NCI-H2227 (cell line): ENCODE measurements around the gene CAMSAP2.

Source experiments
- DNase-seq: peaks from one replicate; lab custom pipeline; 2025; ENCODE audit not compliant: unreplicated experiment; lab: John Stamatoyannopoulos, UW

Gene CAMSAP2

DNA sequence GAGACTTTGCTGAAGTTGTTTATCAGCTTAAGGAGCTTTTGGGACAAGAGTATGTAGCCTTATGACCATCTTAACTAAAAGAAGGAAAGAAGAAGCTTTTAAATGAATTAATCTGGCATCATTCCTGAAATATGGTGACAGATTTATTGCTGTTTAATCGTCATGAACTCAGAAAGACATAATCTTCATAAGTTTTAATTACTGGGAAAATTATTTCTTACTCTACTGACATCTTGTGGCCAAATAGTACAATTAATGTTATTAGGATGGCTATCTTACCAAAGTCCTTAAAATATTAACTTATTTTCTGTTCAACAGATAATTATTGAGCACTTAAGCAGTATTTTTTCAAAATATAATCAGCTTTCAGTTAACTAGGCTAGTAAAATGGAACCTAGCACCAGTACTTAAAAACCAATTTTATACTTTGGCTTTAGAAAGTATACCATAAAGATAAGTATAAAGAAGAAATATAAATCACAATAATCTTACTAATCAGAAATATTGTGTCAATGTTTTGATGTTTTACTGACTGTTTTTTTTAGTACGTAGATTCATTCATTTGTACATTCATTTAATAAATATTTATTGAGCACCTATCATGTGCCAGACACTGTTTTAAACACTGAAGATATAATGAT, 99.4 kb downstream of the CAMSAP2 start:
- peak; percentile 16 for DNase-seq

GRCh38 chr1:200838676-200839445, 100.2 kb downstream of the CAMSAP2 start:
- no peak for DNase-seq

DNA sequence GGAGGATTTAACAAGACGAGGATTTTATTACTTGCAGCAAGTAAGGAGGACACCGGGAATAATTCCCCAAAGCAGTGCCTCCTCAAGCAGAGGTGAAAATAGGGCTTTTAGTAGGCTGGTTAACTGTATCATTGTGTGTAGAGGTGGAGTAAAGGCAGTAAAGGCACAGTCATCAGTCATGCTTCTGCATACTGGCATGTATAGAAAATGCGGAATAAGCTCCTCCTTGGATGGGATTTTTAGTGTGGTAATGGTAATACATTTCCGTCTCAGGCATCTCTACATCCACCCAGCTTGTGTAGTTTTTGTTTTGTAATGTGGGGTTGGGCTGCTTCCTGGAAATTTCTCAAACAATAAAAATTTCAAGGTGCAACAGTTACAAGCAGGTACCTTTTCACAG, 106.7 kb downstream of the CAMSAP2 start:
- no peak for DNase-seq

DNA sequence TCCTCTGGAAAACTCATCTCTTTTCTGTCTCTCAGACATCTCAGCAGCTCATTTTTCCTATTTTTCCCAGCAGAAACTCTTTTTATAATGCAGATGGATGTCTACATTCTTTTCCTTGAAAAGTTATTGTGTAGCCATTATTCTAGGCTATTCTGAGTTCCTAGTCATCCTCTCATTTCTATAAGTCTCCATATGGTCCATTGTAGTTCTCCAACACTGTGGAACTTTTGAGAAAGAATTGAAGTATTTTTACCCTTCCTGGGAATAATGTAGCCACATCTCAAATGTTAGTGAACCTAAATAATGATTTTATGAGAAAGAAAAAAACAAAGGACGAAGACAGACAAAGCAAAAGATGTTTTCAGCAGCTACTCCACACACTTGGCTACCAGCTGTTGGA, 107.7 kb downstream of the CAMSAP2 start:
- DNase-seq, result no peak

- DNase-seq, result no peak
Measured at GRCh38 chr1:200849430-200849829, 110.7 kb downstream of the CAMSAP2 start.

DNA sequence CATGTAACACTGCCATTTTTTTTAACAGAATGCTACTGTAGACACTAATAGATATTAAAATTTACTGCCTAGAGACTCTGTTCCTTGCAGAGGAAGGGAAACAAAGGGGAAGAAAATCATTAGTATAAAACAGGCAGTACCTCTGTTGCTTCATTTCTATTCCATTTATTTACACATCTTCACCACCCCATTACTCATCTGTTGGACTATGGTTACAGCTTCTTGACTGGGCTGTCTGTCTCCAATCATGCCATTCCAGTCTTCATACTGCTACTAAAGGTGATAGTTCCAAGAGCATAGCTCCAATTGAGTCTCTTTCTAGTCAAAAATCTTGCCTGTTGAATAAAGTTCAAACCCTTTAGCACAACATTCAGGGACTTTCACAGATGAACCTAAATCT, 111.9 kb downstream of the CAMSAP2 start:
- DNase-seq, result no peak

- no peak for DNase-seq
Measured at GRCh38 chr1:200856716-200857357, 118.1 kb downstream of the CAMSAP2 start.

DNA sequence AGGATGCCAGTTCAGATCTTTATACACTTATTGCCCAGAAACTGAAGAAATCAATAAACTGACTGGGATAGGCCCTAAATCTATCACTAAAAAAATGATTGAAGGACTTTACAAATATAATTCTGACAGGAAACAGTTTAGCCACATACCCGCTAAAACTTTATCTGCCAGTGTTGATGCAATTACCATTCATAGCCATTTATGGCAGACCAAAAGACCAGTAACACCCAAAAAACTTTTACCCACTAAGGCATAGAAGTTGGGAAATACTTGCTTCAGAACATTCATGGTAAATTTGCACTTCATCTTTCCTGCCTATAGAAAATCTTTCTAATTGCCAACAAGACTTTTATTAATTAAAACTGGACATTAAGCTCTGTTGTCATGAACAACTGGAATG, 119.1 kb downstream of the CAMSAP2 start:
- no peak for DNase-seq

DNA sequence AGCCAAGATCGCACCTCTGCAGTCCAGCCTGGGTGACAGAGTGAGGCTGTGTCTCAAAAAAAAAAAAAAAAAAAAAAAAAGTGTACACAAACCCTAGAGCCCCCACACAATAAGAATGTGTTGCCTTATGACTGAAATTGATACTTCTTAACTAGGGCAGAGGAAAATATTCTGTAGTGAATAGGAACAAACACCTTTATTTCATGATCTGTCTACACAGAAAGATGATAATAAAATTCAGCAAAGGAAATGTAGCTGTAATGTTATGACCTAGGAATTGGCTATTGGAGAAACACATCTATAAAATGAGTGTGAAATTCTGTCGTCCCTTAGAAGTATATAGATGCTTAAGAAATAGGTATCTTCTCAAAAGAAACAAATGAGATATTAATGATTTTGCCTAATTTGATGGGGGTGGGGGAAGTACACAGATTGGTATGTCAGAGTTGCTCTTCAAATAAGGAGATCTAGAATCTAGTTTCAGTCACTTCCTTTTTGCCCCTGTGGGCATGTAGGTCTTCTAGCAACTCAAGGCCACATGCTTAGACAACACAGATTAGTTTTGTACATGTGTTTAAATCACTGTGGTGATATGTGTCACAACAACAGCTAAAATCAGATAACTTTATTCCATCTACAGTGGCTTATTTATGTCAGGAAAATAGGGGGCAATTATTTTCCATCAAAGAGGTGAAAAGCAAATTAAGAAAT, 123.4 kb downstream of the CAMSAP2 start:
- no peak for DNase-seq

GRCh38 chr1:200862713-200863415, 124.2 kb downstream of the CAMSAP2 start:
- DNase-seq, result no peak

DNA sequence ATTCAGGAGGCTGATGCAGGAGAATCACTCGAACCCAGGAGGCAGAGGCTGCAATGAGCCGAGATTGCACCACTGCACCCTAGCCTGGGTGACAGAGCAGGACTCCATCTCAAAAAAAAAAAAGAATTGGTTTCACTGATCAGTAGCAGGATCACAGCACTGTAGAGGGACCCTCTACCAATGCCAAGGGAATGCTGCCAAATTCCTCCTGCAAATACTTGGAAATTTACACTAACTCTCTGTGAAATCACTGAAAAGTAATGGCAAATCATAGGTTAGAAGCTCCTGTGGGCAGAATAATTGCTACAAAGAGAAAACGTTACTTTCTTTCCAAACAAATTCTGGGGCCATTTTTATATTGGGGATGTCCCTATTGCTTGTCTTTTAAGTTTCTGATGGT, 127.4 kb downstream of the CAMSAP2 start:
- no peak for DNase-seq

DNA sequence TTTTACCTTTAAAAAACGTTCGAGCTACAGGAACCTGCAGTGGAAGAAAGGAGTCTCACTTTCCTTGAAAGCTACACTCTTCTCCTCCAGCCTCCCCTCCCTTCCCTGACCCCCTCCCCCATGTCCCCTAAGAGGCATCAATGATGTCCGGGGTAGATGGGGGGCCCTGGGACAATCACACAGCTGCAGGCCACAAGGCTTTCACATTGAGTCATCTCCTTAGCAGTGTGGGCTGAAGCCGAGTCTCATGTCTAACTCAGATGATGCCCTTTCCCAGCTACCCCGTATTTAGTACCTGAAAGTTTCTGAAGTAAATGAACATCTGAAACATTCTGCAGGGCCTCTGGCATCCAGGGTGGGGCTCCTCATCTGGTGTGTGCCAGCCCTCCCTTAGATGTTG, 127.8 kb downstream of the CAMSAP2 start:
- no peak for DNase-seq

GRCh38 chr1:200867018-200867811, 128.5 kb downstream of the CAMSAP2 start:
- DNase-seq, result no peak

DNA sequence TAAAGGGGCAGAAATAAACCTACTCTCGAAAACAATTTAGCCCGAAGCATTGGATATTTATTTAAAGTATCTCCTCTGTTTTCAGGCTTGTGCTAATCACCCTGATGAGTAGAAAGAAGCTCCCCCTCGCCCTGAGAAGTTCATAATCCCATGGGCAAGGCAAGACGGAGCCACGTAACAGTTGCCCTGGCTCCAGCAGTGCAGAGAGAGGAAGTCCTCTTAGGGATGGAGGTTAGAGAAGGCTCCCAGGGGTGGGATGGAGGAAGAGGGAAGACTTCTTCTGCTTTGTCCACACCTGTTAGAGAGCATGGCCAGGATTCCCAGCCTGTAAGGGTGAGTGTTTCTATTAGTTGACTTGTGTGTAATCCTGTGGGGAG, 130.7 kb downstream of the CAMSAP2 start:
- DNase-seq, result no peak

DNA sequence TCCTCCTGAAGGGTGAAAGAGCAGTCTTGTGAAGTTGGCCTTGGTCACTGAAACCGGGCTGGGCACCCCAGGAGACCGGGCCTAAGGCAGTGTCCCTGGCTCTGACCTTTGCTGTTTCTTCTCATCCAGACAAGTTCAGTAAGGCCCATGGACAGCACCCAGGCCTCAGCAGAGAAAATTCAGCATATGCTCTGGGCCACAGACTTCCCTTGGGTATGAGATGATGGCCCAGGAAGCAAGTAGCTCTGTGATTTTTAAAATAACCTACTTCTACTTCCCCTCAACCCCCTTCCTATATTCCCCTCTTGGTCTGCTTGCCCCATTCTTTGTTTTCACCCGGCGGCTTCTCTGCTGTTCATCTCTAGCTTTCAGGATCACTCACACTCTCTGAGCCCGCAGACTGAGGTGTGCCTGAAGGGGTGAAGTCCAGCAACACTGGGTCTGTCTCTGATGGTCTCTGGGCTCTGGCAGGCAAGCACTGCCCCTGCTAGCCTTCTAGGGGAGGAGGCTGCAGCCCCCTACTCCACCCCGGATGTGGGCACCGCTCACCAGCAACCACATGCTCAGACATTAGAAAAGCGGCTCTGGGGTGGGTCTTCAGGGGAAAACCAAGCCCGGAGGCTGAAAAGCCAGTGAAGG, 131.2 kb downstream of the CAMSAP2 start:
- DNase-seq, result no peak

DNA sequence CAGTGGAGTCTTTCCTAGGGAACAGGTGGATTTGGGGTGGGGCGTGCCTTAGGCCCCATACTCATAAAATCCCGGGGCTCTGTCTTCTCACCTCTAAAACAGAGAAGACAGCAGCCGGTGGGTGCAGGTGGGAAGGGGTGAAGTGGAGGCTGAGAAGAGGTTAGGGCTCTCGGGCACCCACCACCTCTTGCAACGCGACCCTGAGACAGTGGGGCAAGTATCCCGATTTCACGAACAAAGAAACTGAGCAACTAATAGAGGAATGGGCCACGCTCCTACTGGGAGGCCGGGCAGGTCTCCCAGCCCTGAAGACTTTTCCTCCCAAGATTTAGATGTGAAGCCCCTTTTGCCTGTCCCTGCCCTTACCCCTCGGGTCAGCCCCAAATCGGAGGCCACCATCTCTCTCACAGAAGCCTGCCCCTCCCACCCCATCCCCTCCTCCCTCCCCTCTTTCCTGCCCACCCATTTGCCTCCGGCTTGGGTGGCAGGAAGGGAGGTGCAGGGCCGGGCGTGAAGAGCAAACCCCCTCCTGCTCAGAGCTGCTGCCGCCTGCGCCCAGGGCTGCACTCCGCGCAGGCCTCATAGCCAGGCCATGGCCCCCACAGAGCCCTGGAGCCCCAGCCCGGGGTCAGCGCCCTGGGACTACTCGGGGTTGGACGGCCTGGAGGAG, 133.9 kb downstream of the CAMSAP2 start, which contains the start of gene GPR25:
Gene GPR25, plus strand, starts transcription at position 536 of the 670 bp plus-strand sequence. Its CDS starts 57 bp downstream, at position 593.
- no peak for DNase-seq

DNA sequence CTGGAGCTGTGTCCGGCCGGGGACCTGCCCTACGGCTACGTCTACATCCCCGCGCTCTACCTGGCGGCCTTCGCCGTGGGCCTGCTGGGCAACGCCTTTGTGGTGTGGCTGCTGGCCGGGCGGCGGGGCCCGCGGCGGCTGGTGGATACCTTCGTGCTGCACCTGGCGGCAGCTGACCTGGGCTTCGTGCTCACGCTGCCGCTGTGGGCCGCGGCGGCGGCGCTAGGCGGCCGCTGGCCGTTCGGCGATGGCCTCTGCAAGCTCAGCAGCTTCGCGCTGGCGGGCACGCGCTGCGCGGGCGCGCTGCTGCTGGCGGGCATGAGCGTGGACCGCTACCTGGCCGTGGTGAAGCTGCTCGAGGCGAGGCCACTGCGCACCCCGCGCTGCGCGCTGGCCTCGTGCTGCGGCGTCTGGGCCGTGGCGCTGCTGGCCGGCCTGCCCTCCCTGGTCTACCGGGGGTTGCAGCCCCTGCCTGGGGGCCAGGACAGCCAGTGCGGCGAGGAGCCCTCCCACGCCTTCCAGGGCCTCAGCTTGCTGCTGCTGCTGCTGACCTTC, 134.5 kb downstream of the CAMSAP2 start:
- no peak for DNase-seq

DNA sequence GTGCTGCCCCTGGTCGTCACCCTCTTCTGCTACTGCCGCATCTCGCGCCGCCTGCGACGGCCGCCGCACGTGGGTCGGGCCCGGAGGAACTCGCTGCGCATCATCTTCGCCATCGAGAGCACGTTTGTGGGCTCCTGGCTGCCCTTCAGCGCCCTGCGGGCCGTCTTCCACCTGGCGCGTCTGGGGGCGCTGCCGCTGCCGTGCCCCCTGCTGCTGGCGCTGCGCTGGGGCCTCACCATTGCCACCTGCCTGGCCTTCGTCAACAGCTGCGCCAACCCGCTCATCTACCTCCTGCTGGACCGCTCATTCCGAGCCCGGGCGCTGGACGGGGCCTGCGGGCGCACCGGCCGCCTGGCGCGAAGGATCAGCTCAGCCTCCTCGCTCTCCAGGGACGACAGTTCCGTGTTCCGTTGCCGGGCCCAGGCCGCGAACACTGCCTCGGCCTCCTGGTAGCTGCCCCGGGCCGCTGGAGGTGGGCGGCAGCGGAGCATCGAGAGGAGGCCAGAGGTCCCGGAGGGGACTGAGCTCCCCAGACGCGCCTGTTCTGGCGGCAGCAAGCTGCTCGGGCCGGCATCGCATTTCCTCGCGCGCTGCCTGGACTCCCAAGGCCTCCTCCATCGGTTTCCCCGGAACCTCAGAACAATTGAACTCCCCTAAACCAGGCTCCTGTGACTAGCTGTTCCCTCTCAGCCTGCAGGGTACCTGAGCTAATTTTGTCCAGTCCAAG, 135.1 kb downstream of the CAMSAP2 start:
- no peak for DNase-seq
